ENCODE results near the gene WDR83. TPM values are rescaled to one million over a fixed set of nuclear protein-coding genes. Genes with fewer than 3 reads are reported as not detected.

The WDR83 gene
- total and polyA plus RNA-seq, 2 experiments from 2014 or later: 12.5 to 18.5 TPM

DNA sequence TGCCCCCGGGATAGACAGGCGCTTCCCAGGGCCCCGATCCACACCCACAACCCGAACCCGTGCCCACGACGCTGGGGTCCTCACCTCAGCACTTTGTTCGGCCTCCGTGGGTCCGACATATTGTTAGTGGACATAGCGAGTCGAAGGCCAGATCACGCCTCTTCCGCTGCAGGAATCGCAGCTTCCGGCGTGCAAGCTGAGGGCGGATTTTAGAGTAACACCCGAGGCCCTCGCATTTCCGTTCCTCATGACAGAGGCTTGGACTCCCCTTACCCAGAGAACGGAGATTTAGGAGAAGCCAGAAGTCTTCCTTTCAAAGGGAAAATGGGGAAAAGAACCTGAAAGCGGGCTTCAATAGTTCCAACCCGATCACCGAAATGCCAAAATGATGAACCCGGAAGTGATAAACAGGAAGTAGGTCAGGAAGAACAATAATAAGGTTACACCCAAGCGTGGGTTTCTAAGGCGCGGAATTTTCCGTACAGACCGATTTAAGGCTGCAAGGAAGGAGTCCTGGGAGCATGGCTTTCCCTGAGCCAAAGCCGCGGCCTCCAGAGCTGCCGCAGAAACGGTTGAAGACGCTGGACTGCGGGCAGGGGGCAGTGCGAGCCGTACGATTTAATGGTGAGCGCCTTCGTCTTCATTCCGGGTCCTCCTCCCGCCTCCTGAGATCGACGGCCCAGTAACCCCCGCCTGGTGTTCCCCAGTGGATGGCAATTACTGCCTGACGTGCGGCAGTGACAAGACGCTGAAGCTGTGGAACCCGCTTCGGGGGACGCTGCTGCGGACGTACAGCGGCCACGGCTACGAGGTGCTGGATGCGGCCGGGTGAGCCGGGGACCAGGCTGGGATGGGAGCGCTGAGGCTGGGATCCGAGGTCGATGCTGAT is 2.9 kb downstream of the WDR83 start (continued):
- TF ChIP-seq STAT1 (IDR thresholded peaks at IDR 0.05; ENCODE audit: unreplicated experiment): no peak

- TF ChIP-seq POLR2AphosphoS5 (IDR thresholded peaks at IDR 0.05; ENCODE audit: low read depth) (no peak), JUNB (IDR thresholded peaks at IDR 0.05; ENCODE audit: unreplicated experiment) (no peak), NANOG (IDR thresholded peaks at IDR 0.05; ENCODE audit: borderline replicate concordance) (no peak), EZH2phosphoT487 (IDR thresholded peaks at IDR 0.05; ENCODE audit: unreplicated experiment) (no peak), ZNF331 (CRISPR knock-in tag; IDR thresholded peaks at IDR 0.05; ENCODE audit: low read depth) (no peak)
- TF ChIP-seq, protein P1, sequence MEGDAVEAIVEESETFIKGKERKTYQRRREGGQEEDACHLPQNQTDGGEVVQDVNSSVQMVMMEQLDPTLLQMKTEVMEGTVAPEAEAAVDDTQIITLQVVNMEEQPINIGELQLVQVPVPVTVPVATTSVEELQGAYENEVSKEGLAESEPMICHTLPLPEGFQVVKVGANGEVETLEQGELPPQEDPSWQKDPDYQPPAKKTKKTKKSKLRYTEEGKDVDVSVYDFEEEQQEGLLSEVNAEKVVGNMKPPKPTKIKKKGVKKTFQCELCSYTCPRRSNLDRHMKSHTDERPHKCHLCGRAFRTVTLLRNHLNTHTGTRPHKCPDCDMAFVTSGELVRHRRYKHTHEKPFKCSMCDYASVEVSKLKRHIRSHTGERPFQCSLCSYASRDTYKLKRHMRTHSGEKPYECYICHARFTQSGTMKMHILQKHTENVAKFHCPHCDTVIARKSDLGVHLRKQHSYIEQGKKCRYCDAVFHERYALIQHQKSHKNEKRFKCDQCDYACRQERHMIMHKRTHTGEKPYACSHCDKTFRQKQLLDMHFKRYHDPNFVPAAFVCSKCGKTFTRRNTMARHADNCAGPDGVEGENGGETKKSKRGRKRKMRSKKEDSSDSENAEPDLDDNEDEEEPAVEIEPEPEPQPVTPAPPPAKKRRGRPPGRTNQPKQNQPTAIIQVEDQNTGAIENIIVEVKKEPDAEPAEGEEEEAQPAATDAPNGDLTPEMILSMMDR (conservative IDR thresholded peaks at IDR 0.05; ENCODE audit: low read depth in 2 of 2): no peak
- TF ChIP-seq, protein P2, sequence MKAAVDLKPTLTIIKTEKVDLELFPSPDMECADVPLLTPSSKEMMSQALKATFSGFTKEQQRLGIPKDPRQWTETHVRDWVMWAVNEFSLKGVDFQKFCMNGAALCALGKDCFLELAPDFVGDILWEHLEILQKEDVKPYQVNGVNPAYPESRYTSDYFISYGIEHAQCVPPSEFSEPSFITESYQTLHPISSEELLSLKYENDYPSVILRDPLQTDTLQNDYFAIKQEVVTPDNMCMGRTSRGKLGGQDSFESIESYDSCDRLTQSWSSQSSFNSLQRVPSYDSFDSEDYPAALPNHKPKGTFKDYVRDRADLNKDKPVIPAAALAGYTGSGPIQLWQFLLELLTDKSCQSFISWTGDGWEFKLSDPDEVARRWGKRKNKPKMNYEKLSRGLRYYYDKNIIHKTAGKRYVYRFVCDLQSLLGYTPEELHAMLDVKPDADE (IDR thresholded peaks at IDR 0.05): no peak
- TF ChIP-seq, protein P3, sequence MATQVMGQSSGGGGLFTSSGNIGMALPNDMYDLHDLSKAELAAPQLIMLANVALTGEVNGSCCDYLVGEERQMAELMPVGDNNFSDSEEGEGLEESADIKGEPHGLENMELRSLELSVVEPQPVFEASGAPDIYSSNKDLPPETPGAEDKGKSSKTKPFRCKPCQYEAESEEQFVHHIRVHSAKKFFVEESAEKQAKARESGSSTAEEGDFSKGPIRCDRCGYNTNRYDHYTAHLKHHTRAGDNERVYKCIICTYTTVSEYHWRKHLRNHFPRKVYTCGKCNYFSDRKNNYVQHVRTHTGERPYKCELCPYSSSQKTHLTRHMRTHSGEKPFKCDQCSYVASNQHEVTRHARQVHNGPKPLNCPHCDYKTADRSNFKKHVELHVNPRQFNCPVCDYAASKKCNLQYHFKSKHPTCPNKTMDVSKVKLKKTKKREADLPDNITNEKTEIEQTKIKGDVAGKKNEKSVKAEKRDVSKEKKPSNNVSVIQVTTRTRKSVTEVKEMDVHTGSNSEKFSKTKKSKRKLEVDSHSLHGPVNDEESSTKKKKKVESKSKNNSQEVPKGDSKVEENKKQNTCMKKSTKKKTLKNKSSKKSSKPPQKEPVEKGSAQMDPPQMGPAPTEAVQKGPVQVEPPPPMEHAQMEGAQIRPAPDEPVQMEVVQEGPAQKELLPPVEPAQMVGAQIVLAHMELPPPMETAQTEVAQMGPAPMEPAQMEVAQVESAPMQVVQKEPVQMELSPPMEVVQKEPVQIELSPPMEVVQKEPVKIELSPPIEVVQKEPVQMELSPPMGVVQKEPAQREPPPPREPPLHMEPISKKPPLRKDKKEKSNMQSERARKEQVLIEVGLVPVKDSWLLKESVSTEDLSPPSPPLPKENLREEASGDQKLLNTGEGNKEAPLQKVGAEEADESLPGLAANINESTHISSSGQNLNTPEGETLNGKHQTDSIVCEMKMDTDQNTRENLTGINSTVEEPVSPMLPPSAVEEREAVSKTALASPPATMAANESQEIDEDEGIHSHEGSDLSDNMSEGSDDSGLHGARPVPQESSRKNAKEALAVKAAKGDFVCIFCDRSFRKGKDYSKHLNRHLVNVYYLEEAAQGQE (IDR thresholded peaks at IDR 0.05; ENCODE audit: unreplicated experiment): no peak
- ATAC-seq: no peak
- Mint-ChIP-seq H3K4me1 (peaks cover 20% of the 10 kb centered on the region), H3K4me3 (peak overlapping the region; percentile 97), H3K36me3 (ENCODE audit: low read depth) (peaks cover 36% of the 10 kb centered on the region), H3K9me3 (no peaks in the 10 kb centered on the region; the same call in 2 of the 3 replicates), H3K27ac (peak overlapping the region; percentile 99), H3K27me3 (ENCODE audit: insufficient read depth, low read depth, poor library complexity) (peaks cover 39% of the 10 kb centered on the region)
- Histone ChIP-seq H3K27me3 (ENCODE audit: insufficient read depth) (no peaks in the 10 kb centered on the region), H2AFZ (peak overlapping the region; percentile 96), H3K4me2 (peak overlapping the region; percentile 96), H3K4me1 (ENCODE audit: insufficient read depth) (peaks cover 17% of the 10 kb centered on the region), H4K20me1 (replicated peaks; ENCODE audit: insufficient read depth) (peaks cover 3% of the 10 kb centered on the region; the same call in 1 of the 2 replicates), H3K4me3 (peak overlapping the region; percentile 98), H3K79me2 (replicated peaks; ENCODE audit: insufficient read depth) (peaks cover 29% of the 10 kb centered on the region), H3F3A (replicated peaks; ENCODE audit: low read depth) (peaks cover 27% of the 10 kb centered on the region), H3K27ac (ENCODE audit: low read depth) (peak overlapping the region; percentile 99), H3K36me3 (ENCODE audit: insufficient read depth) (peaks cover 15% of the 10 kb centered on the region; the same call in 1 of the 2 replicates), H3K9me2 (ENCODE audit: insufficient read depth) (no peaks in the 10 kb centered on the region)
- DNase-seq (ENCODE audit: low spot score): no peak
These were observed 3.7 kb downstream of the WDR83 start for GRCh38 chr19:12670159-12670928.
